GM23248 (cell line): ENCODE results near the gene EPHA5.

Experiments used
- EZH2 ChIP-seq: fragments of 200-600 bp; sonication (generic); IDR thresholded peaks from 2 replicates; pipeline ENCODE4 v1.6.1; 2018; ENCODE audit warnings: antibody characterized with exemption, mild to moderate bottlenecking; ENCODE audit not compliant: insufficient read depth, poor library complexity, severe bottlenecking
- EZH2phosphoT487 ChIP-seq: fragments of 200-600 bp; sonication (generic); IDR thresholded peaks from 2 replicates; pipeline ENCODE4 v1.6.1; 2018; ENCODE audit warnings: antibody characterized with exemption, moderate library complexity, mild to moderate bottlenecking, low read depth; ENCODE audit not compliant: insufficient read depth

GRCh38 chr4:65316534-65316933 is 353.8 kb downstream of the EPHA5 start:
- TF ChIP-seq EZH2phosphoT487 (no peak), EZH2 (no peak)
